Mucosa of rectum (tissue), 2 donors: ENCODE data around the gene TNFRSF14.

Experiments used
- H3K27ac ChIP-seq, 2 donors: one replicate each; pipeline ENCODE4 v1.7.0; 2013; ENCODE audit warnings: inconsistent platforms in 2 of 2, low read depth in 2 of 2, low read length in 2 of 2
- H3K27me3 ChIP-seq, 2 donors: one replicate each; pipeline ENCODE4 v1.7.0; 2013; ENCODE audit warnings: low read length in 2 of 2; ENCODE audit not compliant: control insufficient read depth in 2 of 2, insufficient read depth in 2 of 2
- H3K36me3 ChIP-seq, 2 donors: one replicate each; pipeline ENCODE4 v1.7.0; 2013; ENCODE audit warnings: low read length in 2 of 2; ENCODE audit not compliant: control insufficient read depth in 2 of 2, insufficient read depth in 2 of 2
- H3K4me1 ChIP-seq, 2 donors: one replicate each; pipeline ENCODE4 v1.7.0; 2013; ENCODE audit warnings: low read length in 2 of 2, mild to moderate bottlenecking in 1 of 2; ENCODE audit not compliant: control insufficient read depth in 2 of 2, insufficient read depth in 2 of 2
- H3K4me3 ChIP-seq, 2 donors: one replicate each; pipeline ENCODE4 v1.7.0; 2013; ENCODE audit warnings: low read length in 2 of 2
- H3K9ac ChIP-seq, 2 donors: one replicate each; pipeline ENCODE4 v1.7.0; 2013; ENCODE audit warnings: low read length in 2 of 2, low read depth in 1 of 2, mild to moderate bottlenecking in 1 of 2
- H3K9me3 ChIP-seq, 2 donors: one replicate each; pipeline ENCODE4 v1.7.0; 2013; ENCODE audit warnings: low read length in 2 of 2; ENCODE audit not compliant: control insufficient read depth in 2 of 2
- donor health status: healthy.
- donor health status: Normal muscosa, but diverticular disease.

Gene TNFRSF14

GRCh38 chr1:2522230-2522629 lies 33.9 kb upstream of the TNFRSF14 start:
- Histone ChIP-seq H3K4me1 (peaks cover 21 to 22% of the 10 kb centered on the region in 2 donors), H3K4me3 (no peak overlapping the region), H3K36me3 (peaks cover 35 to 40% of the 10 kb centered on the region in 2 donors), H3K9ac (no peak overlapping the region), H3K9me3 (no peaks in the 10 kb centered on the region), H3K27me3 (no peaks in the 10 kb centered on the region), H3K27ac (no peak overlapping the region)

- Histone ChIP-seq H3K27me3 (no peaks in the 10 kb centered on the region), H3K36me3 (peaks cover 25 to 29% of the 10 kb centered on the region in 2 donors), H3K27ac (no peak overlapping the region), H3K4me3 (no peak overlapping the region), H3K4me1 (peaks cover 24 to 29% of the 10 kb centered on the region in 2 donors), H3K9ac (no peak overlapping the region), H3K9me3 (no peaks in the 10 kb centered on the region)
These were observed 32.8 kb upstream of the TNFRSF14 start for GRCh38 chr1:2523191-2523890.

GRCh38 chr1:2523891-2524609 lies 32.1 kb upstream of the TNFRSF14 start:
- Histone ChIP-seq H3K9ac (no peak overlapping the region), H3K27ac (no peak overlapping the region), H3K4me3 (peak overlapping the region in 1 of 2 donors; percentile 38), H3K27me3 (no peaks in the 10 kb centered on the region), H3K36me3 (peaks cover 18 to 22% of the 10 kb centered on the region in 2 donors), H3K9me3 (no peaks in the 10 kb centered on the region), H3K4me1 (peaks cover 28 to 34% of the 10 kb centered on the region in 2 donors)

- H3K27ac ChIP-seq: peak overlapping the region in 1 of 2 donors; percentile 53
- H3K4me1 ChIP-seq: peaks cover 32 to 35% of the 10 kb centered on the region in 2 donors
These were observed 30.6 kb upstream of the TNFRSF14 start for GRCh38 chr1:2525572-2525919.

GRCh38 chr1:2525920-2526823 lies 30.0 kb upstream of the TNFRSF14 start, which contains the start of gene PANK4:
TSS of gene PANK4 (minus strand) at chr1:2526596. CDS start at chr1:2526587, 9 bp downstream.
- Histone ChIP-seq H3K36me3 (peaks cover 0 to 5% of the 10 kb centered on the region in 2 donors), H3K9me3 (no peaks in the 10 kb centered on the region), H3K9ac (peak within 1 kb of the TSS; percentile 74 to 80), H3K27me3 (peaks cover 0 to 3% of the 10 kb centered on the region in 2 donors), H3K27ac (peak within 1 kb of the TSS; percentile 53 to 65), H3K4me1 (peaks cover 38 to 41% of the 10 kb centered on the region in 2 donors), H3K4me3 (peak within 1 kb of the TSS; percentile 80 to 83)

More at GRCh38 chr1:2525572-2525919, 30.6 kb upstream of the TNFRSF14 start:
- peak overlapping the region; percentile 80 to 83 for H3K4me3 ChIP-seq
- no peaks in the 10 kb centered on the region for H3K27me3 ChIP-seq
- H3K9ac ChIP-seq: peak overlapping the region; percentile 74 to 80
- H3K9me3 ChIP-seq: no peaks in the 10 kb centered on the region
- H3K36me3 ChIP-seq: peaks cover 6 to 11% of the 10 kb centered on the region in 2 donors

- Histone ChIP-seq H3K4me1 (peaks cover 40 to 45% of the 10 kb centered on the region in 2 donors), H3K36me3 (no peaks in the 10 kb centered on the region), H3K4me3 (peak overlapping the region in 1 of 2 donors; percentile 41), H3K27me3 (peaks cover 4 to 10% of the 10 kb centered on the region in 2 donors), H3K9ac (no peak overlapping the region), H3K9me3 (no peaks in the 10 kb centered on the region), H3K27ac (no peak overlapping the region)
These were observed 29.2 kb upstream of the TNFRSF14 start for GRCh38 chr1:2526824-2527555.

GRCh38 chr1:2527556-2527860 lies 28.7 kb upstream of the TNFRSF14 start:
- Histone ChIP-seq H3K9ac (no peak overlapping the region), H3K4me3 (no peak overlapping the region), H3K9me3 (no peaks in the 10 kb centered on the region), H3K27ac (no peak overlapping the region), H3K4me1 (peaks cover 40 to 45% of the 10 kb centered on the region in 2 donors), H3K27me3 (peaks cover 4 to 12% of the 10 kb centered on the region in 2 donors), H3K36me3 (no peaks in the 10 kb centered on the region)

- Histone ChIP-seq H3K9ac (no peak overlapping the region), H3K4me3 (no peak overlapping the region)
These were observed 28.2 kb upstream of the TNFRSF14 start for GRCh38 chr1:2528016-2528415.

GRCh38 chr1:2528611-2528965 lies 27.6 kb upstream of the TNFRSF14 start:
- peaks cover 7 to 12% of the 10 kb centered on the region in 2 donors for H3K27me3 ChIP-seq
- peaks cover 40 to 43% of the 10 kb centered on the region in 2 donors for H3K4me1 ChIP-seq

More at GRCh38 chr1:2528016-2528415, 28.2 kb upstream of the TNFRSF14 start:
- Histone ChIP-seq H3K9me3 (no peaks in the 10 kb centered on the region), H3K36me3 (no peaks in the 10 kb centered on the region), H3K4me1 (peaks cover 40 to 45% of the 10 kb centered on the region in 2 donors), H3K27ac (no peak overlapping the region), H3K27me3 (peaks cover 5 to 12% of the 10 kb centered on the region in 2 donors)

More at GRCh38 chr1:2528611-2528965, 27.6 kb upstream of the TNFRSF14 start:
- H3K4me3 ChIP-seq: peak overlapping the region in 1 of 2 donors; percentile 20
- peak overlapping the region in 1 of 2 donors; percentile 51 for H3K9ac ChIP-seq
- peak overlapping the region in 1 of 2 donors; percentile 58 for H3K27ac ChIP-seq
- H3K36me3 ChIP-seq: no peaks in the 10 kb centered on the region
- H3K9me3 ChIP-seq: no peaks in the 10 kb centered on the region
